ENCODE data around the gene CFTR. TPM values are rescaled to one million over a fixed set of nuclear protein-coding genes. Genes with fewer than 3 reads are reported as not detected.

CFTR gene
- total and polyA plus RNA-seq, 2 of the 8 experiments (the other 6 are each of a cell fraction or from before 2014, with no cell fraction given) = 1.2 to 1.6 TPM

DNA sequence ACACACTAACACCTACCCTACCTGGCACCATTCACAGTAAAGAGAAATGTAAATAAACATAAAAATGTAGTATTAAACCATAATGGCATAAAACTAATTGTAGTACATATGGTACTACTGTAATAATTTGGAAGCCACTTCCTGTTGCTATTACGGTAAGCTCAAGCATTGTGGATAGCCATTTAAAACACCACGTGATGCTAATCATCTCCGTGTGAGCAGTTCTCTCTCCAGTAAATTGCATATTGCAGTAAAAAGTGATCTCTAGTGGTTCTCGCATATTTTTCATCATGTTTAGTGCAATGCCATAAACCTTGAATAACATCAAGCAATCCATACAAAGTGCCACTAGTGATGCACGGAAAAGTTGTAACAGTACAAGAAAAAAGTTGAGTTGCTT is 75.4 kb downstream of the CFTR start:
- H2AFZ ChIP-seq (ENCODE audit: low read length) = no peak overlapping the region
- no peaks in the 10 kb centered on the region for H3K36me3 ChIP-seq (ENCODE audit: control insufficient read depth in 2 of 4, insufficient read depth in 4 of 4, low read length in 3 of 4)
- H2BK20ac ChIP-seq (ENCODE audit: low read length) = no peak overlapping the region
- no peak for FAIRE-seq
- no peak overlapping the region for H3K4me2 ChIP-seq (ENCODE audit: insufficient read depth in 1 of 2, low read depth in 2 of 2, low read length in 2 of 2)
- H3K27me3 ChIP-seq (replicated peaks in 1 of 4; ENCODE audit: control insufficient read depth in 3 of 4, extremely low read depth in 1 of 4, insufficient read depth in 3 of 4, low read length in 3 of 4) = no peaks in the 10 kb centered on the region
- no peak overlapping the region for H3K56ac ChIP-seq (replicated peaks; ENCODE audit: insufficient read length, low read depth, low read length)
- H3K4ac ChIP-seq (replicated peaks; ENCODE audit: insufficient read length, low read depth, low read length) = no peak overlapping the region
- no peak overlapping the region for H3K23ac ChIP-seq (ENCODE audit: insufficient read length)
- H4K20me1 ChIP-seq (replicated peaks in 1 of 2; ENCODE audit: control insufficient read depth in 1 of 2, insufficient read depth in 2 of 2, low read length in 2 of 2) = no peaks in the 10 kb centered on the region
- no peak overlapping the region for H3K27ac ChIP-seq (ENCODE audit: low read depth, low read length)
- no peak overlapping the region for H2BK15ac ChIP-seq (ENCODE audit: low read length)
- H3K9ac ChIP-seq (replicated peaks in 1 of 4; ENCODE audit: extremely low read depth in 1 of 4, low read depth in 3 of 4, low read length in 3 of 4) = no peak overlapping the region
- no peak for DNase-seq (ENCODE audit: low read depth in 1 of 2, low spot score in 2 of 2)
- H3K9me3 ChIP-seq (ENCODE audit: insufficient read depth in 2 of 2, low read depth in 1 of 2, low read length in 1 of 2) = no peaks in the 10 kb centered on the region; a peak in 1 of 4 replicates
- H3K4me3 ChIP-seq (ENCODE audit: extremely low read depth in 1 of 4, insufficient read depth in 2 of 4, low read depth in 3 of 4, low read length in 4 of 4) = no peak overlapping the region
- no peak overlapping the region for H3K18ac ChIP-seq (ENCODE audit: extremely low read depth, low read length)
- CTCF ChIA-PET (ENCODE audit: partially characterized antibody) = no interaction called here
- no peaks in the 10 kb centered on the region for H3K79me2 ChIP-seq (ENCODE audit: control insufficient read depth in 1 of 2, insufficient read depth in 2 of 2, low read length in 2 of 2)
- H2BK5ac ChIP-seq (ENCODE audit: low read depth, low read length) = no peak overlapping the region
- H3K14ac ChIP-seq (ENCODE audit: insufficient read length) = no peak overlapping the region
- H3K23me2 ChIP-seq (ENCODE audit: low read depth, low read length) = no peaks in the 10 kb centered on the region
- H2AK5ac ChIP-seq (ENCODE audit: low read depth, low read length) = no peak overlapping the region
- no peak overlapping the region for H4K8ac ChIP-seq (ENCODE audit: extremely low read depth, insufficient read depth, low read length)
- no peak overlapping the region for H2BK12ac ChIP-seq (ENCODE audit: low read depth, low read length)
- H2BK120ac ChIP-seq (replicated peaks; ENCODE audit: low read depth, low read length) = no peak overlapping the region
- H3K4me1 ChIP-seq (replicated peaks in 1 of 4; ENCODE audit: control insufficient read depth in 3 of 4, insufficient read depth in 4 of 4, low read length in 3 of 4) = no peaks in the 10 kb centered on the region
- H4K5ac ChIP-seq (ENCODE audit: insufficient read length, low read depth, low read length) = no peak overlapping the region
- H3K79me1 ChIP-seq (ENCODE audit: low read depth, low read length) = no peaks in the 10 kb centered on the region
- POLR2A ChIA-PET (ENCODE audit: partially characterized antibody) = no interaction called here
- 82% methylated on average over 5 of the region's 5 CpGs; no CpG with 5 or more reads in 1 of the 2 experiments for WGBS, 2 experiments (ENCODE audit: extremely low coverage in 1 of 2, insufficient coverage in 1 of 2, insufficient read length in 1 of 2, insufficient replicate concordance in 2 of 2, low coverage in 1 of 2, low lambda C conversion rate in 2 of 2, missing lambda C conversion rate in 1 of 2)
- H4K91ac ChIP-seq (replicated peaks; ENCODE audit: insufficient read length, low read length) = no peak overlapping the region
- TF ChIP-seq CHD1 (IDR thresholded peaks at IDR 0.05; ENCODE audit: low read depth, low read length) = no peak
- TF ChIP-seq SIX5 (IDR thresholded peaks at IDR 0.05; ENCODE audit: low read depth, low read length) = no peak
- TF ChIP-seq CREB1 (IDR thresholded peaks at IDR 0.05) = no peak
- no peak for TF ChIP-seq KDM1A (IDR thresholded peaks at IDR 0.05; ENCODE audit: borderline replicate concordance, low read length)
- no peak for TF ChIP-seq YY1 (IDR thresholded peaks at IDR 0.05; ENCODE audit: low read depth, low read length)
- TF ChIP-seq RXRA (IDR thresholded peaks at IDR 0.05; ENCODE audit: insufficient read depth, low read depth, low read length) = no peak
- no peak for TF ChIP-seq KDM4A (IDR thresholded peaks at IDR 0.05; ENCODE audit: low read depth, low read length, severe bottlenecking)
- TF ChIP-seq TBP (IDR thresholded peaks at IDR 0.05; ENCODE audit: low read depth, low read length) = no peak
- TF ChIP-seq NANOG (IDR thresholded peaks at IDR 0.05; ENCODE audit: insufficient read depth, low read depth, low read length, poor library complexity, severe bottlenecking) = no peak
- TF ChIP-seq JUN (IDR thresholded peaks at IDR 0.05; ENCODE audit: low read depth, low read length) = no peak
- no peak for TF ChIP-seq SP1 (IDR thresholded peaks at IDR 0.05; ENCODE audit: low read depth, low read length)
- no peak for TF ChIP-seq BRCA1 (IDR thresholded peaks at IDR 0.05; ENCODE audit: low read depth, low read length)
- no peak for TF ChIP-seq SAP30 (IDR thresholded peaks at IDR 0.05; ENCODE audit: insufficient read depth, insufficient replicate concordance, low read length)
- TF ChIP-seq KDM5A (IDR thresholded peaks at IDR 0.05; ENCODE audit: low read length) = no peak
- TF ChIP-seq, protein P1, sequence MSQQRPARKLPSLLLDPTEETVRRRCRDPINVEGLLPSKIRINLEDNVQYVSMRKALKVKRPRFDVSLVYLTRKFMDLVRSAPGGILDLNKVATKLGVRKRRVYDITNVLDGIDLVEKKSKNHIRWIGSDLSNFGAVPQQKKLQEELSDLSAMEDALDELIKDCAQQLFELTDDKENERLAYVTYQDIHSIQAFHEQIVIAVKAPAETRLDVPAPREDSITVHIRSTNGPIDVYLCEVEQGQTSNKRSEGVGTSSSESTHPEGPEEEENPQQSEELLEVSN (IDR thresholded peaks at IDR 0.05) = no peak
- no peak for TF ChIP-seq SRF (IDR thresholded peaks at IDR 0.05; ENCODE audit: low read depth, low read length)
